Body of pancreas (tissue), 4 donors: Measurements from ENCODE around the gene COL1A2. TPM values are rescaled to one million over a fixed set of nuclear protein-coding genes. Genes with fewer than 3 reads are reported as not detected.
A peak's percentile ranks its signal among the peaks of the same experiment; 100 is the strongest.

Experiments
- ATAC-seq: fragments of 150-250 bp; one replicate; pipeline ENCODE4 v1.9.1; 2016
- DNase-seq, 4 donors: peaks; one replicate each; pipeline ENCODE4 v3.0.0-alpha.2; 2019
- H3K27ac ChIP-seq, 4 donors: fragments of 200-600 bp; sonication (generic); 1 replicate in 3 of 4; 2 replicates in 1 of 4; pipeline versions ENCODE4 v1.5.1 to v1.6.1; 2016 to 2019; ENCODE audit warnings: mild to moderate bottlenecking in 1 of 4, mixed read lengths in 1 of 4, moderate library complexity in 1 of 4
- H3K27me3 ChIP-seq, 2 donors: fragments of 200-600 bp; sonication (generic); one replicate each; pipeline ENCODE4 v1.6.0; 2016; ENCODE audit warnings: mild to moderate bottlenecking in 1 of 2
- H3K36me3 ChIP-seq, 2 donors: fragments of 200-600 bp; sonication (generic); replicated peaks in 1 of 2; 2 replicates each; pipeline ENCODE4 v1.5.1; 2016; ENCODE audit warnings: low read depth in 2 of 2; ENCODE audit not compliant: insufficient read depth in 1 of 2
- H3K4me1 ChIP-seq: fragments of 200-600 bp; sonication (generic); one replicate; pipeline ENCODE4 v1.6.0; 2016
- H3K4me3 ChIP-seq, 2 donors: fragments of 200-600 bp; sonication (generic); 1 replicate in 1 of 2; 2 replicates in 1 of 2; pipeline ENCODE4 v1.5.1; 2016 to 2019
- H3K9me3 ChIP-seq, 3 donors: fragments of 200-600 bp; sonication (generic); 1 replicate in 2 of 3; 2 replicates in 1 of 3; pipeline ENCODE4 v1.5.1; 2016
- CTCF ChIP-seq, 7 experiments: fragments of 450-650 bp in 4 of 7; fragments of 200-600 bp in 3 of 7; sonication (generic) in 3 of 7; IDR thresholded peaks; one replicate each; pipeline ENCODE4 v1.5.1; 2016 to 2019; ENCODE audit warnings: antibody characterized with exemption in 7 of 7
- POLR2A ChIP-seq, 3 donors: fragments of 450-650 bp; IDR thresholded peaks; one replicate each; pipeline ENCODE4 v1.6.1; 2016; ENCODE audit warnings: antibody characterized with exemption in 3 of 3, mild to moderate bottlenecking in 2 of 3
- WGBS, 2 donors: methylation state at CpG; one replicate each; pipeline ENCODE4 v1.1.5; 2017; 5-methylcytosine and 5-hydroxymethylcytosine counted together
- intact Hi-C: fragments of 100-400 bp; cut with DNase I; formaldehyde crosslinking; loops from one replicate; pipeline ENCODE4 v1.15.1; 2023
- total RNA-seq, 2 donors: library from RNA; depleted of rRNA; stranded (reverse); fragments of >200 nt; gene quantifications; one replicate each; pipeline ENCODE4 v1.1.0, GENCODE V29; 2016

COL1A2 gene
- total RNA-seq, 2 donors from 2014 or later: 54.0 to 107 TPM

GRCh38 chr7:94434042-94434441 is 39.3 kb downstream of the COL1A2 start:
- no peak for TF ChIP-seq POLR2A (IDR thresholded peaks at IDR 0.05)
- TF ChIP-seq CTCF (IDR thresholded peaks at IDR 0.05): no peak
- Histone ChIP-seq H3K36me3 (no peaks in the 10 kb centered on the region), H3K27me3 (no peaks in the 10 kb centered on the region), H3K9me3 (no peaks in the 10 kb centered on the region), H3K4me3 (no peak overlapping the region), H3K4me1 (no peaks in the 10 kb centered on the region), H3K27ac (no peak overlapping the region)
- no peak for ATAC-seq
- 75 to 87% methylated on average over 1 to 2 of the region's 2 CpGs for WGBS, 2 donors
- DNase-seq: no peak
- intact Hi-C loops: no loop called here

- ATAC-seq: peak; percentile 77
- Histone ChIP-seq H3K4me1 (no peaks in the 10 kb centered on the region), H3K4me3 (no peak overlapping the region), H3K27ac (no peak overlapping the region), H3K9me3 (no peaks in the 10 kb centered on the region), H3K27me3 (no peaks in the 10 kb centered on the region), H3K36me3 (no peaks in the 10 kb centered on the region)
- 10 to 12% methylated on average over 6 of the region's 6 CpGs for WGBS, 2 donors
- DNase-seq: peak; percentile 73 to 80 (median 76)
- no peak for TF ChIP-seq POLR2A (IDR thresholded peaks at IDR 0.05)
- peak; percentile 35 to 82 (median 74) for TF ChIP-seq CTCF (IDR thresholded peaks at IDR 0.05)
- intact Hi-C loops: no loop called here
Observed at GRCh38 chr7:94436018-94436604, 41.4 kb downstream of the COL1A2 start.

DNA sequence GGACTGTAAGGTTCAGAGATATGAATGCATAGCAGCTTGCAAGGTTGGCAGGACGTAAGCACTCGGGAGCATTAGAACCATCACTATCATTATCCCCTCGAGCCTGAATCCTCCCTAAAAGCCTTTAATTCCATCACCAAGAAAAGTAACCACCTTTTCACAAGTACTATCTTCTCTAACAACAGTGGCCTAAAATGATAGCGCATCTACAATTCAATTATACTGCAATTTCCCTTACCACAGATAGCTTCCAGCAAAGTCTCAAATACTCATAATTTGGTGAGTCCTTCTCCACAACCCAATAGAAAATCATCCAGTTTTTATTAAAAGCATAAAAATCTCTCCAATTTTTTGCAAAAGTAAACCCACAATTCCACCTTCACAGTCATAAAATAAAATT is 42.0 kb downstream of the COL1A2 start:
- Histone ChIP-seq H3K4me3 (no peak overlapping the region), H3K4me1 (no peaks in the 10 kb centered on the region), H3K36me3 (no peaks in the 10 kb centered on the region), H3K27me3 (no peaks in the 10 kb centered on the region), H3K27ac (no peak overlapping the region), H3K9me3 (no peaks in the 10 kb centered on the region)
- WGBS, 2 donors: 78 to 81% methylated on average over 4 of the region's 4 CpGs
- ATAC-seq: no peak
- no peak for TF ChIP-seq POLR2A (IDR thresholded peaks at IDR 0.05)
- no peak for TF ChIP-seq CTCF (IDR thresholded peaks at IDR 0.05)
- intact Hi-C loops: no loop called here
- no peak for DNase-seq

GRCh38 chr7:94439893-94440381 is 45.2 kb downstream of the COL1A2 start:
- Histone ChIP-seq H3K27ac (no peak overlapping the region), H3K4me1 (no peaks in the 10 kb centered on the region), H3K4me3 (no peak overlapping the region), H3K27me3 (no peaks in the 10 kb centered on the region), H3K9me3 (no peaks in the 10 kb centered on the region), H3K36me3 (no peaks in the 10 kb centered on the region)
- ATAC-seq: no peak
- intact Hi-C loops: no loop called here
- 68 to 71% methylated on average over 3 of the region's 3 CpGs for WGBS, 2 donors
- no peak for DNase-seq
- no peak for TF ChIP-seq POLR2A (IDR thresholded peaks at IDR 0.05)
- no peak for TF ChIP-seq CTCF (IDR thresholded peaks at IDR 0.05)

GRCh38 chr7:94440451-94441039 is 45.9 kb downstream of the COL1A2 start:
- H3K27ac ChIP-seq: peak overlapping the region in 1 of 4 donors; percentile 5
- DNase-seq (no peak), ATAC-seq (no peak)
- intact Hi-C loops: no loop called here
- TF ChIP-seq CTCF (IDR thresholded peaks at IDR 0.05) (no peak), POLR2A (IDR thresholded peaks at IDR 0.05) (no peak)
- no peaks in the 10 kb centered on the region for H3K27me3 ChIP-seq
- H3K36me3 ChIP-seq: no peaks in the 10 kb centered on the region
- H3K9me3 ChIP-seq: no peaks in the 10 kb centered on the region
- no peak overlapping the region for H3K4me3 ChIP-seq
- WGBS, 2 donors: 58 to 62% methylated on average over 7 of the region's 7 CpGs
- H3K4me1 ChIP-seq: no peaks in the 10 kb centered on the region
